Measurements from ENCODE around the gene B3GAT3. TPM values are rescaled to one million over a fixed set of nuclear protein-coding genes. Genes with fewer than 3 reads are reported as not detected.
A peak's percentile ranks its signal among the peaks of the same experiment; 100 is the strongest.

The B3GAT3 gene
- total RNA-seq, 2 donors from 2014 or later: 38.6 to 53.9 TPM

DNA sequence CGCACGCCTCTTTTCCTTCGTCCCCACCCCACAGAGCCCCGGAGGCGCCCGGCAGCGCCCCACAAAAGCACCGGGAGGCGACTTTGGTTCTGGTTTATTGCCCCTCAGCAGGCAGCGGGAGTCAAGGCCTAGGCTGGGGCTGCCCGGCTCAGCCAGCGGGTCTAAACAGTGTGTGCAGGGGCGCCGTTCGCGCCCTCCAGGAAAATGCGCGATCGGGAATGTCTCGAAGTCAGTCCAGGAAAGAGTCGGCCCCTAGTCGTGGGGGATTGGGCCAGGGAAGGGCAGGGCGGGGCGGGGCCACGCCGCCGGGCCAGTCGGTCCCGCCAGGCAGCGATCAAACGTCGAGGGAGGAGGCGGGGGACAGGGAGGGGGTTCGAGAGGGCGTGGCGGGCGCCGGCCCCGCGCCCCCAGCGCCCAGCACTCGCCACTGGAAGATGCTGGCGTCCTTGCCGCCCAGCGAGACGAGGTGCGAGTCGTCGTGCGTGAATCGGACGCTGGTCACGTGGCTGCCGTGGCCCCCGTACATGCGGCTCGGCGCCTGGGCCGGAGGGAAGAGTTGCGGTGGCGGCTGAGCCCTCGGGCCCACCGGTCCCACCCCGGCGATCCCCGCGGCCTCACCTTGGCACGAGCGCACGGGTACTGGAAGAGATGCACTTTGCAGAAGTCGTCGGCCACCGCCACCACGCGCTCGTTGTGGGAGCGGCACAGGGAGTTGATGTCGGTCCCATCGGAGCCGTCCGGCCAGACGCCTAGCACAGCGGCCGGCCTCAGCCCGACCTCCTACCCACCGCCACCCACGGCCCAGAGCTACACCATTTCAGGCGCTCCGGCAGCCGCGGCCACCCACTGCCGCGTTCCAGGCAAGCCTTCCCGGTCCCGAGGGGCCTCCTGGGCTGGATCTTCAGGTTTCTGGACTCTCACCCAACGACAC lies 19.4 kb downstream of the B3GAT3 start:
- Histone ChIP-seq H3K36me3 (ENCODE audit: control insufficient read depth, insufficient read depth, low read length) (peaks cover 24% of the 10 kb centered on the region), H3K27ac (ENCODE audit: low read depth, low read length) (peak overlapping the region; percentile 69), H3K9ac (ENCODE audit: extremely low read depth, low read length, poor library complexity, severe bottlenecking) (peak overlapping the region; percentile 11), H3K4me3 (ENCODE audit: low read length) (peak overlapping the region; percentile 96), H3K9me3 (ENCODE audit: control insufficient read depth, low read length) (no peaks in the 10 kb centered on the region), H3K27me3 (ENCODE audit: control insufficient read depth, insufficient read depth, low read length, poor library complexity, severe bottlenecking) (peaks cover 11% of the 10 kb centered on the region), H3K4me1 (ENCODE audit: control insufficient read depth, insufficient read depth, low read length) (peaks cover 13% of the 10 kb centered on the region)
- H3K9me3 Mint-ChIP-seq: no peaks in the 10 kb centered on the region
- 21 to 22% methylated on average over 65 to 96 of the region's 96 CpGs for WGBS, 2 experiments (ENCODE audit: insufficient coverage in 1 of 2, insufficient read length in 1 of 2)
- peak overlapping the region; percentile 94 for H3K27ac Mint-ChIP-seq
- peaks cover 24% of the 10 kb centered on the region for H3K27me3 Mint-ChIP-seq (ENCODE audit: insufficient read depth)
- peaks cover 55% of the 10 kb centered on the region for H3K4me1 Mint-ChIP-seq
- H3K4me3 Mint-ChIP-seq: peak overlapping the region; percentile 77
- H3K36me3 Mint-ChIP-seq (ENCODE audit: low read depth): peaks cover 50% of the 10 kb centered on the region
- TF ChIP-seq CTCF (conservative IDR thresholded peaks at IDR 0.05): peak; percentile 26
- peak; percentile 88 for DNase-seq

- Histone ChIP-seq H3K9ac (ENCODE audit: extremely low read depth, low read length, poor library complexity, severe bottlenecking) (peak within 1 kb of the TSS; percentile 82), H3K4me3 (ENCODE audit: low read length) (peak within 1 kb of the TSS; percentile 96), H3K36me3 (ENCODE audit: control insufficient read depth, insufficient read depth, low read length) (peaks cover 32% of the 10 kb centered on the region), H3K27ac (ENCODE audit: low read depth, low read length) (peak within 1 kb of the TSS; percentile 83), H3K4me1 (ENCODE audit: control insufficient read depth, insufficient read depth, low read length) (peaks cover 13% of the 10 kb centered on the region), H3K9me3 (ENCODE audit: control insufficient read depth, low read length) (no peaks in the 10 kb centered on the region), H3K27me3 (ENCODE audit: control insufficient read depth, insufficient read depth, low read length, poor library complexity, severe bottlenecking) (peaks cover 11% of the 10 kb centered on the region)
- H3K9me3 Mint-ChIP-seq: no peaks in the 10 kb centered on the region
- peak; percentile 100 for DNase-seq
- peak within 1 kb of the TSS; percentile 94 for H3K27ac Mint-ChIP-seq
- 0% methylated on average over 46 to 83 of the region's 83 CpGs for WGBS, 2 experiments (ENCODE audit: insufficient coverage in 1 of 2, insufficient read length in 1 of 2)
- no peak for TF ChIP-seq CTCF (conservative IDR thresholded peaks at IDR 0.05)
- H3K27me3 Mint-ChIP-seq (ENCODE audit: insufficient read depth): peaks cover 24% of the 10 kb centered on the region
- peaks cover 57% of the 10 kb centered on the region for H3K36me3 Mint-ChIP-seq (ENCODE audit: low read depth)
- H3K4me1 Mint-ChIP-seq: peaks cover 51% of the 10 kb centered on the region
- peak within 1 kb of the TSS; percentile 77 for H3K4me3 Mint-ChIP-seq
Observed at GRCh38 chr11:62601372-62602140, 20.2 kb downstream of the B3GAT3 start, which contains the start of gene MTA2. TSS of gene MTA2 (minus strand) at chr11:62601865. CDS start at chr11:62601450, 415 bp downstream.

- Mint-ChIP-seq H3K36me3 (ENCODE audit: low read depth) (peaks cover 59% of the 10 kb centered on the region), H3K4me1 (peaks cover 49% of the 10 kb centered on the region), H3K9me3 (no peaks in the 10 kb centered on the region), H3K27me3 (ENCODE audit: insufficient read depth) (peaks cover 24% of the 10 kb centered on the region), H3K4me3 (peak overlapping the region; percentile 77), H3K27ac (peak overlapping the region; percentile 84)
- no peaks in the 10 kb centered on the region for H3K9me3 ChIP-seq (ENCODE audit: control insufficient read depth, low read length)
- H3K36me3 ChIP-seq (ENCODE audit: control insufficient read depth, insufficient read depth, low read length): peaks cover 37% of the 10 kb centered on the region
- DNase-seq: peak; percentile 67
- peak overlapping the region; percentile 83 for H3K27ac ChIP-seq (ENCODE audit: low read depth, low read length)
- no peak for TF ChIP-seq CTCF (conservative IDR thresholded peaks at IDR 0.05)
- peaks cover 13% of the 10 kb centered on the region for H3K4me1 ChIP-seq (ENCODE audit: control insufficient read depth, insufficient read depth, low read length)
- peak overlapping the region; percentile 96 for H3K4me3 ChIP-seq (ENCODE audit: low read length)
- H3K9ac ChIP-seq (ENCODE audit: extremely low read depth, low read length, poor library complexity, severe bottlenecking): peak overlapping the region; percentile 82
- WGBS, 2 experiments (ENCODE audit: insufficient coverage in 1 of 2, insufficient read length in 1 of 2): 0 to 2% methylated on average over 9 to 30 of the region's 30 CpGs
- peaks cover 11% of the 10 kb centered on the region for H3K27me3 ChIP-seq (ENCODE audit: control insufficient read depth, insufficient read depth, low read length, poor library complexity, severe bottlenecking)
Observed at GRCh38 chr11:62601122-62601371, 20.7 kb downstream of the B3GAT3 start.

Data from endodermal cell (in vitro differentiated cells).